Endothelial cell of umbilical vein (primary cell): Measurements from ENCODE around the gene NR6A1. TPM values are rescaled to one million over a fixed set of nuclear protein-coding genes. Genes with fewer than 3 reads are reported as not detected.

Experiments used
- BruUV-seq: library from RNA; stranded (reverse); fragments of 400-500 nt; replicated peaks from 2 replicates; lab custom pipeline; 2021; lab: Mats Ljungman, UMichigan
- CTCF ChIA-PET: fragments of 300-600, 350-600 bp; sonication (Branson Sonifier 250); formaldehyde crosslinking; loops from one replicate; lab custom pipeline; 2021; ENCODE audit warnings: antibody characterized with exemption, inconsistent platforms; lab: Charles Lee
- POLR2A ChIA-PET: fragments of 300-600, 350-600 bp; sonication (Branson Sonifier 250); formaldehyde crosslinking; loops from one replicate; lab custom pipeline; 2021; ENCODE audit warnings: antibody characterized with exemption, inconsistent platforms; lab: Charles Lee
- DNase-seq: peaks from one replicate; pipeline ENCODE4 v3.0.0-alpha.2; 2011; ENCODE audit warnings: low read depth, low spot score
- FAIRE-seq: peaks from 2 replicates; lab custom pipeline; 2011; peaks lifted over from hg19 to GRCh38; lab: Jason Lieb, UNC
- H2AFZ ChIP-seq: 2 replicates; pipeline ENCODE4 v1.6.0; 2012; ENCODE audit warnings: low read depth, low read length, control low read depth, inconsistent platforms
- H3K27ac ChIP-seq: 2 replicates; pipeline ENCODE4 v1.5.1; 2011; ENCODE audit warnings: low read depth, mild to moderate bottlenecking, control low read depth, low read length, moderate library complexity; ENCODE audit not compliant: insufficient read depth
- H3K27me3 ChIP-seq, 2 experiments: 2 replicates each; pipeline versions ENCODE4 v1.6.0 to v1.6.1; 2011; ENCODE audit warnings: low read length in 2 of 2, mixed read lengths in 1 of 2; ENCODE audit not compliant: control insufficient read depth in 2 of 2, insufficient read depth in 2 of 2
- H3K36me3 ChIP-seq, 2 experiments: 2 replicates in 1 of 2; 3 replicates in 1 of 2; pipeline ENCODE4 v1.5.1; 2011; ENCODE audit warnings: low read length in 2 of 2, mild to moderate bottlenecking in 1 of 2, moderate library complexity in 1 of 2; ENCODE audit not compliant: control insufficient read depth in 2 of 2, insufficient read depth in 2 of 2; ENCODE audit errors: extremely low read depth in 1 of 2
- H3K4me1 ChIP-seq: 3 replicates; pipeline ENCODE4 v1.5.1; 2011; ENCODE audit warnings: mild to moderate bottlenecking, low read length; ENCODE audit not compliant: control insufficient read depth, insufficient read depth; ENCODE audit errors: extremely low read depth
- H3K4me2 ChIP-seq: 2 replicates; pipeline ENCODE4 v1.6.1; 2011; ENCODE audit warnings: low read length, control low read depth, mixed read lengths; ENCODE audit not compliant: insufficient read depth
- H3K4me3 ChIP-seq, 3 experiments: fragments of 200-600 bp in 1 of 3; sonication (generic), shearing (Covaris generic) in 1 of 3; replicated peaks in 1 of 3; 2 replicates each; pipeline ENCODE4 v1.5.1; 2011 to 2016; ENCODE audit warnings: control low read depth in 3 of 3, low read length in 3 of 3, mild to moderate bottlenecking in 2 of 3, inconsistent platforms in 1 of 3, low read depth in 1 of 3, moderate library complexity in 1 of 3; ENCODE audit not compliant: insufficient read depth in 1 of 3
- H3K79me2 ChIP-seq: 2 replicates; pipeline ENCODE4 v1.6.0; 2012; ENCODE audit warnings: low read length, inconsistent platforms; ENCODE audit not compliant: control insufficient read depth, insufficient read depth
- H3K9ac ChIP-seq: replicated peaks from 2 replicates; pipeline ENCODE3; 2011; ENCODE audit warnings: low read length, control low read depth; ENCODE audit not compliant: insufficient read depth; ENCODE audit errors: extremely low read depth
- H3K9me1 ChIP-seq: replicated peaks from 3 replicates; pipeline ENCODE4 v1.6.0; 2011; ENCODE audit warnings: mild to moderate bottlenecking, low read length; ENCODE audit not compliant: control insufficient read depth, insufficient read depth; ENCODE audit errors: extremely low read depth
- H3K9me3 ChIP-seq: replicated peaks from 2 replicates; pipeline ENCODE4 v1.5.1; 2012; ENCODE audit warnings: low read length, inconsistent platforms; ENCODE audit not compliant: control insufficient read depth, insufficient read depth
- H4K20me1 ChIP-seq: replicated peaks from 2 replicates; pipeline ENCODE3; 2011; ENCODE audit warnings: mild to moderate bottlenecking, low read length; ENCODE audit not compliant: control insufficient read depth, insufficient read depth; ENCODE audit errors: extremely low read depth
- CTCF ChIP-seq, 2 donors: IDR thresholded peaks; 1 replicate in 1 of 2; 2 replicates in 1 of 2; pipeline ENCODE4 v1.5.1; 2011; ENCODE audit warnings: low read length in 2 of 2, mild to moderate bottlenecking in 2 of 2, moderate library complexity in 2 of 2, control low read depth in 1 of 2, inconsistent platforms in 1 of 2, low read depth in 1 of 2; ENCODE audit not compliant: insufficient read depth in 1 of 2; ENCODE audit errors: extremely low read depth in 1 of 2
- FOS ChIP-seq: IDR thresholded peaks from 2 replicates; pipeline ENCODE4 v1.6.1; 2011; ENCODE audit warnings: mild to moderate bottlenecking, low read length, moderate library complexity, borderline replicate concordance; ENCODE audit not compliant: insufficient read depth
- JUN ChIP-seq: IDR thresholded peaks from 2 replicates; pipeline ENCODE4 v1.6.1; 2011; ENCODE audit warnings: borderline replicate concordance, low read depth; ENCODE audit not compliant: insufficient read length, insufficient read depth
- MAX ChIP-seq: IDR thresholded peaks from 2 replicates; pipeline ENCODE4 v1.6.1; 2011; ENCODE audit not compliant: insufficient read depth, insufficient read length
- POLR2A ChIP-seq: IDR thresholded peaks from 2 replicates; pipeline ENCODE4 v1.6.1; 2012; ENCODE audit warnings: low read depth, mild to moderate bottlenecking, control low read depth, low read length
- POLR2AphosphoS5 ChIP-seq: IDR thresholded peaks from 2 replicates; pipeline ENCODE4 v1.6.1; 2012; ENCODE audit warnings: low read depth, mild to moderate bottlenecking, control low read depth, low read length, moderate library complexity; ENCODE audit not compliant: insufficient read depth
- dilution Hi-C: fragments of 300-500 bp; cut with MboI; formaldehyde crosslinking; loops from one replicate; pipeline ENCODE4 v1.15.0; 2019; ENCODE audit warnings: low sequenced_read_pairs; ENCODE audit not compliant: extremely low pct_ligation_motif_present
- intact Hi-C: fragments of 100-400 bp; cut with micrococcal nuclease; formaldehyde crosslinking; loops from one replicate; pipeline ENCODE4 v1.10.0; 2022
- polyA plus RNA-seq, 4 experiments: library from polyadenylated mRNA; depleted of rRNA in 3 of 4; stranded (reverse) in 3 of 4; unstranded in 1 of 4; fragments of >200 nt; gene quantifications; 2 replicates each; pipeline versions ENCODE4 v1.2.1 to v1.2.3, GENCODE V29; 2011 to 2012; ENCODE audit warnings: missing spikeins in 1 of 4
- total RNA-seq: library from RNA; stranded (reverse); gene quantifications from 2 replicates; pipeline ENCODE4 v1.2.3, GENCODE V29; 2021

NR6A1 gene
- total and polyA plus RNA-seq, 2 donors (not counting 3 experiments of a cell fraction or from before 2014, with no cell fraction given), result 0.17 to 1.2 TPM

- dilution Hi-C loops, result no loop called here
- FAIRE-seq (no peak), DNase-seq (no peak)
- Histone ChIP-seq H3K9me3 (no peaks in the 10 kb centered on the region), H3K27ac (no peak overlapping the region), H3K4me1 (no peaks in the 10 kb centered on the region), H3K4me3 (no peak overlapping the region), H3K9me1 (no peaks in the 10 kb centered on the region), H4K20me1 (no peaks in the 10 kb centered on the region), H3K27me3 (no peaks in the 10 kb centered on the region), H3K36me3 (no peaks in the 10 kb centered on the region), H3K79me2 (no peaks in the 10 kb centered on the region), H3K9ac (no peak overlapping the region), H2AFZ (no peak overlapping the region), H3K4me2 (no peak overlapping the region)
- intact Hi-C loops, result no loop called here
- TF ChIP-seq POLR2A (no peak), CTCF (IDR thresholded peaks at IDR 0.05; ENCODE audit: extremely low read depth in 1 of 2, insufficient read depth in 1 of 2, low read depth in 1 of 2, low read length in 2 of 2) (no peak), MAX (no peak), POLR2AphosphoS5 (no peak), JUN (no peak), FOS (no peak)
- ChIA-PET POLR2A (no interaction called here), CTCF (interaction anchor here (0.6 to 2.0 kb wide), 7 partner anchors 11 to 169 kb away, joined by 3 to 14 read pairs (median 3); partner anchors contain the start of gene OLFML2A)
- no TSS peak for BruUV-seq
Measured at GRCh38 chr9:124724415-124725067, 46.6 kb downstream of the NR6A1 start.
